IMR-90 (cell line): Measurements from ENCODE around the gene UNC50.

Experiments
- BHLHE40 ChIP-seq: fragments of 150-350 bp; IDR thresholded peaks from 2 replicates; pipeline ENCODE4 v1.6.1; 2016; ENCODE audit warnings: mild to moderate bottlenecking, low read depth, low read length
- CEBPB ChIP-seq: IDR thresholded peaks from 2 replicates; pipeline ENCODE4 v1.6.1; 2012; ENCODE audit warnings: low read depth, low read length, improper control_type of control experiment
- CTCF ChIP-seq: conservative IDR thresholded peaks from 2 replicates; pipeline ENCODE4 v1.5.1; 2012; ENCODE audit warnings: mild to moderate bottlenecking, low read depth, low read length, improper control_type of control experiment
- ELK1 ChIP-seq: fragments of 150-350 bp; IDR thresholded peaks from 2 replicates; pipeline ENCODE4 v1.6.1; 2016; ENCODE audit warnings: low read depth, mild to moderate bottlenecking, low read length, moderate library complexity, borderline replicate concordance
- FOS ChIP-seq: fragments of 150-350 bp; IDR thresholded peaks from 2 replicates; pipeline ENCODE4 v1.6.1; 2016; ENCODE audit warnings: low read depth, low read length
- MAFK ChIP-seq: IDR thresholded peaks from 2 replicates; pipeline ENCODE4 v1.6.1; 2012; ENCODE audit warnings: low read depth, low read length, improper control_type of control experiment
- MAZ ChIP-seq: IDR thresholded peaks from 2 replicates; pipeline ENCODE4 v1.6.1; 2012; ENCODE audit warnings: low read depth, mild to moderate bottlenecking, low read length, improper control_type of control experiment, moderate library complexity, borderline replicate concordance
- MXI1 ChIP-seq: IDR thresholded peaks from 2 replicates; pipeline ENCODE4 v1.6.1; 2012; ENCODE audit warnings: low read depth, mild to moderate bottlenecking, low read length, moderate library complexity, borderline replicate concordance
- POLR2A ChIP-seq: IDR thresholded peaks from 2 replicates; pipeline ENCODE4 v1.6.1; 2012; ENCODE audit warnings: mild to moderate bottlenecking, low read depth, low read length
- RAD21 ChIP-seq: IDR thresholded peaks from 2 replicates; pipeline ENCODE4 v1.6.1; 2012; ENCODE audit warnings: low read length, improper control_type of control experiment
- RCOR1 ChIP-seq: IDR thresholded peaks from 2 replicates; pipeline ENCODE4 v1.6.1; 2012; ENCODE audit warnings: mild to moderate bottlenecking, low read length, improper control_type of control experiment; ENCODE audit not compliant: insufficient replicate concordance
- RFX5 ChIP-seq: IDR thresholded peaks from 2 replicates; pipeline ENCODE4 v1.8.0; 2012; ENCODE audit warnings: low read depth, mild to moderate bottlenecking, low read length, moderate library complexity
- SMC3 ChIP-seq: fragments of 150-350 bp; IDR thresholded peaks from 2 replicates; pipeline ENCODE4 v1.6.1; 2016; ENCODE audit warnings: low read depth, mild to moderate bottlenecking, antibody characterized with exemption, low read length, moderate library complexity
- USF2 ChIP-seq: fragments of 150-350 bp; IDR thresholded peaks from 2 replicates; pipeline ENCODE4 v1.6.1; 2017; ENCODE audit warnings: mild to moderate bottlenecking, antibody characterized with exemption, low read length, low read depth

- TF ChIP-seq CTCF (no peak), SMC3 (no peak), CEBPB (no peak), MAFK (no peak), MXI1 (no peak), POLR2A (no peak), FOS (no peak), RAD21 (no peak), ELK1 (no peak), USF2 (no peak), RCOR1 (no peak), BHLHE40 (no peak), MAZ (no peak), RFX5 (no peak)
Observed at GRCh38 chr2:98561902-98562695, 46.3 kb upstream of the UNC50 start.
